EH (cell line): ENCODE measurements around the gene RBMS3.
"Not testable (repeated sequence)": the region's sequence is repeated elsewhere in the genome, so short reads cannot be mapped to it uniquely, and the experiment has no call there.

ENCODE experiments used
- DNase-seq: peaks from one replicate; pipeline ENCODE4 v3.0.0-alpha.2; 2015; ENCODE audit warnings: low read depth

RBMS3 gene

DNA sequence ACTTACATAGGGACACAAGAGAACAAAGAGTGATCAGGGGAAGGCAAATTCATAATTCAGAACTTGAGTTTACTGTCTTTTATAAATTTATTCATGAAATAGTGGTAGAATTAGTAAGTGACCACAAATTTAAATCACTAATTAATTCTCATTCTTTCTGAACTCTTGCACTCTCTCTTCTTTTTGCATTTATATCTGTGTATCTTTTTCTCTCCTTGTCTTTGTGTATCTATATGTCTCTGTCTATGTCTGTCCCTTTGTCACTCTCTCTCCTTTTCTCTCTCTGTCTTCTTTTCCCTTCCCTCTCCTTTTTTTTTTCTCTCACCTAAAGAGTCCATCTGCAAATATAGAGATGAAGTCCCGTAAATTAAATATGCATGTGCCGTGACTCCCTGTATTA is 31.5 kb downstream of the RBMS3 start:
- DNase-seq = no peak

- DNase-seq = peak; percentile 35
Observed at GRCh38 chr3:29312960-29313452, 32.1 kb downstream of the RBMS3 start.

DNA sequence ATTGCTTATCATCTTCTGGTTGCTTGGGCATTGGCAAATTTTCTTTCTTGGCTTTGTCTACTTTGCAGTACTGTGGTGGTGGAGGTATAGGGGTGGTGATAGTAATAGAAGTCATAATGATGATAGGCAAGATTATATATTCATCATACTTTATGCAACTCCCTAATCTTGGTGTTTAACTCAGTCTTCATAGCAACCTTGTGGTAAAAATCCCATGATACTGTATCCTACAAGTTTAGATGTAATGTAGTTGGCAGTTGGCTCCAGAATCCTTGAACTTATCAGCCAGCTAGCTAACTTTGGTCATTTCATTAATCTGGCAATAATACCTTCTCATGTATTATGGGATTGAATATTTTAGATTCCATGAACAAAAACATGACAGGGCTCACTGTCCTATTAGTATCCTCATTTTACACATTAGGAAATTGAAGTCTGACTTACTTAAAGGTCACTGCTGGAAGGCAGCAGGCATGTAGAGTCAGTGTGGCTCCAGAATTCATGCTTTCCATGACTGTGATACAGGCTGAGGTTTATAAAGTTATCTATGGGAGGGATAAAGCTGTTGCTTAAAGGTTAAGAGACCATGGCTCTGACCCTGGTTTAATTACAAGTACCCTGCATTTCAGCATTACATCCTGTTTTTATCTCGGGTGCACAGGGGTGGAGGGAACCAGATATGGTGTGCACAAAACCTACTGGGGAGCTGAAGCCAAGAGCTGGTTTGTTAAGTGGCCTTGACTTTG is 33.3 kb downstream of the RBMS3 start:
- DNase-seq = no peak

GRCh38 chr3:29314727-29315088 is 33.8 kb downstream of the RBMS3 start:
- peak; percentile 29 for DNase-seq

- no peak for DNase-seq
Observed at GRCh38 chr3:29317659-29318173, 36.8 kb downstream of the RBMS3 start.

DNA sequence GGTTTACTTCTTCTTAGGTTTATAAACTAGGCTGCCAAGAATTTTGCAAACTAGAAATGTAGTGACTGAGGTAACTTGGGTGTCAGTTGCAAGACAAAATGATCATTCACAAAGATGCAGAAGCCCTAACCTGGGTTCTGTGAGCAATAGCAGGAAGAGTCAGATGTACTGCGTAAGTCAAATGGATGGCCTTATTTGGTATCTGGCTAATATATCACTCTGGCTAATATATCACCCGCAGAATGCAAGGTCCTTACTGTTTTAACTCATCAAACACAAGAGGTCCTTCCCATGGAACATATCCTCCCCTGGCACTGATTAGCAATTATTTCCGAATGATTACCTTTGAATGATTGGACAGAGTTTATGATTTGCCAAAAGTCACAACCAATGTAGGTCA is 37.4 kb downstream of the RBMS3 start:
- no peak for DNase-seq

GRCh38 chr3:29319262-29319661 is 38.4 kb downstream of the RBMS3 start:
- no peak for DNase-seq

- DNase-seq = no peak
Observed at GRCh38 chr3:29319798-29320197, 38.9 kb downstream of the RBMS3 start.

GRCh38 chr3:29322586-29322985 is 41.7 kb downstream of the RBMS3 start:
- no peak for DNase-seq

DNA sequence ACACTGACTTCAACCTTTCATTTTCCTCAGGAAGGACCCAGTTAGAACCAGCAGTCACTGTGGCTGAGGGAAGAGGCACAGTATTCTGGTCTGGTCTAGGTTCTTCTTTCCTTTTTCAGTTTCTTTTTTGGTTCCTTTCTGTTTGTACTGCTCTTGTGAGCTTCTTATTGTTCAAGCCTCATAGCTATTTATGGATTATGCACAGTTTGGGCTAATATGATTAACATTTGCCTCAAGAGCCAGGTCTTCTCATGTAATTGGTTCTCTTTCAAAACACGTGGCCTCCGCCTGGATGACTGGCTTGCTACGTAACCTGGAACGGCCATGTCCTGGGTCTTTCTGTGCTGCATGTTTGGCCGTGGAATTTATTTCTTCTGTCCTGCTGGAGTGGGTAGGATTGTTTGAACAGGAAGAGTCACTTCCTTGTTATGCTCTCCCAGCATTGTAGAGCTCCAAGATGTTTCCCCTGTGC is 43.3 kb downstream of the RBMS3 start:
- DNase-seq = peak; percentile 91

- DNase-seq = not testable (repeated sequence)
Observed at GRCh38 chr3:29326540-29326939, 45.7 kb downstream of the RBMS3 start.

GRCh38 chr3:29329986-29330890 is 49.4 kb downstream of the RBMS3 start:
- no peak for DNase-seq

GRCh38 chr3:29331035-29331434 is 50.2 kb downstream of the RBMS3 start:
- DNase-seq = no peak

DNA sequence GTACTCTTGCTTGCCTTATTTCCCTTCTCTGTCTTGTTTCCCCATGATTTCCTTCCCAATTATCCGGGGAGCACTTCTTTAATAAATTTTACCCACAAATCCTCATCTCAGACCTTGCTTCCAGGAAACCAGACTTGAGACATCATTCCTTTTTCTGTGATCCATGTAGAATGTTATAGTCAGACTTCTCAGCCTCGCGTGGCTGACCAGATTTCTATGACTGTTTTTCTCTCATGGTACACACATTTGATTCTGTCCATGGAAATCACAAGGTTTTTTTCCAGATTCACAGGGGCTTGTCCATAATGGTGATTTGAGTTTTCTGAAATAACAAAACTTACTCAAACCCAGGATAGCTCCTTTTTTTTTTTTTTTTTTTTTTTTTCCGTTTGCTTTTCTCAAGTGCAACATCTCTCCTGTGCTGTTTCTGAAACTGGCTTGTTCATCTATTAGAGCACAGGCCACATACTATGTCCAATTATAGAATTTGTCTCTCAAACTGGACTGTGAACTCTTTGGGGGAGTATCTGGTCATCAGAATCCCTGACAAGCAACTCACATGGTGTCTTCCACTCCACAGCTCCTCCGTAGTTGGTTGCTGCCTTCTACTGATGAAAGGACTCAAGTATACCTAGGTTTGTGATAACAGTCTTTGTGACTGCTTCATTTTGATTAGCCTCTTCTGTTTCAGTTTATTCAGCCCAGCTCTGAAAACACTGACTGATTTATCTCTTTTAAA is 50.8 kb downstream of the RBMS3 start:
- no peak for DNase-seq

GRCh38 chr3:29332195-29332637 is 51.3 kb downstream of the RBMS3 start:
- peak; percentile 34 for DNase-seq

DNA sequence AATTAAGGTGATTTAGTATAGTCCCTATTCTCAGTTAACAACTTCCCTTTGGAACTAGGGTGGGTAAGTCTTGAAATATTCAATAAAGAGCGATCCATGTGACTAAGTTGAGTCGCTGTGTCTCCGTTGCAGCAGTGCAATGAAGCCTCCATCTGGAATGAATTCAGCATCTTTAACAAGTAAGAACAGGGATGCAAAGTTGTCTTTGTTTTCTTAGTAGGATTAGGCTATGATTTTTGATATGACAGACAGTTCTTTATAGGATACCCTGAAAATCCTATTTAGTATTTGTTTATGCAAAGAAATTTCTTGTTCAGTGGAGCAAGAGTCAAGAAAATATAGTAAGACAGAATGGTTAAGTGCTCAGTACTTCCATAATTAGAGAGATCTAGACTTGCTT is 52.7 kb downstream of the RBMS3 start:
- DNase-seq = peak; percentile 59

GRCh38 chr3:29334706-29335105 is 53.8 kb downstream of the RBMS3 start:
- no peak for DNase-seq

DNA sequence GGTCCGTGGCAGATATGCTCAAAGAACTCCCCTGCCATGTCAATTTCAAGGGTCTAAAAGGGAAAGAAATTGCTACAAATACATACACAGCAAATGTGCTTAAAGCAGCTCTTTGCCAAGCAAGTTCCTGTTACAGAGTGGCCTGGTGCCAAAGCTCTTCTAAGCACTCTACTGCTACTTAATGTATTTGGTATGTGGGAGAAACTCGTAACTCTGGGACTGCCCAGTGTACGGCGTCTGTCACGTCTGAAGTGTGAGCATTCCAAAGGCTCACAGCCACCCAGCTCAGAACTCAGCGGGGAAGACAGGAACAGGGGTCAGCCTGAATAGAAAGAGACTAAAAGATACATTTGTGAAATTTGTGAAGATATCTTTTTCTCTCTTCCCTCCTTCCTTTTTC is 54.6 kb downstream of the RBMS3 start:
- DNase-seq = peak; percentile 99

DNA sequence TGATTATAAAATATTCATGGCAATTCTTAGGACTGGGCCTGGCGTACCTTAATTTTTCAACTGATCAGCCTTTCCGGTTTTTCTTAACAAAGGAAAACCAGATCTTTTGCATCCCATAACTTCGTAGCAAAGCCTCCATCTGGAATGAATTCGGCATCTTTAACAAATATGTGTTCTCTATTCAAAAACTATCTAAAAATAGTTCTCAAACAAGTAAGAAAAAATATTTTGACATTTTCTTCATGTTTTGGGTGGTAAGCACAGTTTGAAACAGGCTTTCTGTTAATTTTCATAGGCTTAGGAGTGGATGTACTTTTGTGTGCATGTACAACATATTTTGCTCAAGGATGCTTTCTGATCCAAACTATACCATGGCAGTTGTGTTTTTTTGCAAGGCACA is 55.1 kb downstream of the RBMS3 start:
- peak; percentile 53 for DNase-seq

- no peak for DNase-seq
Observed at GRCh38 chr3:29337565-29337964, 56.7 kb downstream of the RBMS3 start.

DNA sequence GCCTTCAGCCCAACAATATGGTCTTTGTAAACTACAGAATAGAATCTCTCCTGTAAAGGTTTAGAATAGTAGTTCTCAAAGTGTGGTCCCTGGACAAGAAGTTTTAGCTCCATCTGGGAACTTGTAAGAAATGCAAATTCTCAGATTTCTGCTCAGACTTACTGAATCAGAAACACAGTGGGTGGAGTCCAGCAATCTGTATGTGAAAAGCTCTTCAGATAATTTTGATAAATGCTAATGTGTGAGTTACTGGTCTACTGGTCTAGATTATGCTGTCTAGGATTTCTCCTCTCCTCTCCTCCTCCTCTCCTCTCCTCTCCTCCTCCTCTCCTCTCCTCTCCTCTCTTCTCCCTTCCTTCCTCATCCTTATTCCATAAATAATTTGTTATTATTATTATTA is 57.5 kb downstream of the RBMS3 start:
- DNase-seq = no peak
